Stimulated activated CD8-positive, alpha-beta memory T cell treated with anti-CD3 and anti-CD28 coated beads, Interleukin-12 subunit alpha, Interleukin-12 subunit beta, amount 100 ng/mL, for 24 hours (primary cell): ENCODE measurements around the gene ALG12.

ENCODE experiments used
- DNase-seq: peaks from one replicate; pipeline ENCODE4 v3.0.0-alpha.2; 2020; ENCODE audit errors: extremely low read depth

ALG12 gene

GRCh38 chr22:49911881-49912625 lies 6.2 kb downstream of the ALG12 start:
- DNase-seq: no peak

- DNase-seq: no peak
Observed at GRCh38 chr22:49910229-49911155, 7.7 kb downstream of the ALG12 start.

GRCh38 chr22:49909476-49910205 lies 8.6 kb downstream of the ALG12 start:
- no peak for DNase-seq

- no peak for DNase-seq
Observed at GRCh38 chr22:49907807-49908206, 10.4 kb downstream of the ALG12 start.

GRCh38 chr22:49906799-49907290 lies 11.4 kb downstream of the ALG12 start:
- DNase-seq: no peak

- no peak for DNase-seq
Observed at GRCh38 chr22:49906071-49906798, 12.0 kb downstream of the ALG12 start.

- no peak for DNase-seq
Observed at GRCh38 chr22:49905465-49905864, 12.8 kb downstream of the ALG12 start.

GRCh38 chr22:49904040-49904369 lies 14.2 kb downstream of the ALG12 start:
- no peak for DNase-seq

- DNase-seq: no peak
Observed at GRCh38 chr22:49903322-49904039, 14.8 kb downstream of the ALG12 start.

- DNase-seq: no peak
Observed at GRCh38 chr22:49901457-49901856, 16.8 kb downstream of the ALG12 start.

- DNase-seq: no peak
Observed at GRCh38 chr22:49900441-49901230, 17.6 kb downstream of the ALG12 start.

GRCh38 chr22:49899530-49899929 lies 18.7 kb downstream of the ALG12 start:
- DNase-seq: no peak

GRCh38 chr22:49897015-49897684 lies 21.1 kb downstream of the ALG12 start:
- no peak for DNase-seq

GRCh38 chr22:49896201-49896600 lies 22.0 kb downstream of the ALG12 start:
- no peak for DNase-seq

GRCh38 chr22:49894322-49895054 lies 23.8 kb downstream of the ALG12 start:
- no peak for DNase-seq

- no peak for DNase-seq
Observed at GRCh38 chr22:49893025-49893424, 25.2 kb downstream of the ALG12 start.

- DNase-seq: no peak
Observed at GRCh38 chr22:49892226-49892899, 25.9 kb downstream of the ALG12 start.

GRCh38 chr22:49889071-49889470 lies 29.2 kb downstream of the ALG12 start:
- no peak for DNase-seq
